Measurements from ENCODE around the gene PEX11B. TPM values are rescaled to one million over a fixed set of nuclear protein-coding genes. Genes with fewer than 3 reads are reported as not detected.

The PEX11B gene
- total RNA-seq, 1 donor from 2014 or later: 24.4 TPM

GRCh38 chr1:145893306-145894055, 25.0 kb downstream of the PEX11B start:
- Histone ChIP-seq H3K36me3 (no peaks in the 10 kb centered on the region), H3K4me3 (no peak overlapping the region), H3K27me3 (ENCODE audit: low read depth) (no peaks in the 10 kb centered on the region), H3K4me1 (peaks cover 40% of the 10 kb centered on the region), H3K9me3 (replicated peaks) (no peaks in the 10 kb centered on the region), H3K27ac (replicated peaks) (peak overlapping the region; percentile 87)
- no peak for TF ChIP-seq CTCF (IDR thresholded peaks at IDR 0.05; ENCODE audit: borderline replicate concordance)
- no peak for DNase-seq
- intact Hi-C loops (cut with micrococcal nuclease): loop anchor here (10.0 kb wide), 1 partner anchor 121 kb away; no protein-coding TSS in a partner anchor

- H3K27ac ChIP-seq (replicated peaks): peak overlapping the region; percentile 87
- no peaks in the 10 kb centered on the region for H3K9me3 ChIP-seq (replicated peaks)
- no peak for TF ChIP-seq CTCF (IDR thresholded peaks at IDR 0.05; ENCODE audit: borderline replicate concordance)
- peak overlapping the region; percentile 42 for H3K4me3 ChIP-seq
- no peaks in the 10 kb centered on the region for H3K36me3 ChIP-seq
- intact Hi-C loops (cut with micrococcal nuclease): loop anchor here (10.0 kb wide), 1 partner anchor 122 kb away; no protein-coding TSS in a partner anchor
- peaks cover 40% of the 10 kb centered on the region for H3K4me1 ChIP-seq
- DNase-seq: no peak
- no peaks in the 10 kb centered on the region for H3K27me3 ChIP-seq (ENCODE audit: low read depth)
Observed at GRCh38 chr1:145892486-145893087, 25.9 kb downstream of the PEX11B start.

- Histone ChIP-seq H3K4me3 (peak overlapping the region; percentile 42), H3K27ac (replicated peaks) (peak overlapping the region; percentile 87), H3K4me1 (peaks cover 48% of the 10 kb centered on the region), H3K9me3 (replicated peaks) (no peaks in the 10 kb centered on the region), H3K36me3 (no peaks in the 10 kb centered on the region), H3K27me3 (ENCODE audit: low read depth) (no peaks in the 10 kb centered on the region)
- TF ChIP-seq CTCF (IDR thresholded peaks at IDR 0.05; ENCODE audit: borderline replicate concordance): peak; percentile 98
- intact Hi-C loops (cut with micrococcal nuclease): loop anchor here (10.0 kb wide), 1 partner anchor 123 kb away; no protein-coding TSS in a partner anchor
- DNase-seq: peak; percentile 89
Observed at GRCh38 chr1:145891587-145892485, 26.7 kb downstream of the PEX11B start.

GRCh38 chr1:145891143-145891542, 27.4 kb downstream of the PEX11B start:
- no peaks in the 10 kb centered on the region for H3K36me3 ChIP-seq
- no peaks in the 10 kb centered on the region for H3K9me3 ChIP-seq (replicated peaks)

More at GRCh38 chr1:145891143-145891542, 27.4 kb downstream of the PEX11B start:
- no peak for DNase-seq
- intact Hi-C loops (cut with micrococcal nuclease): loop anchor here (10.0 kb wide), 1 partner anchor 124 kb away; no protein-coding TSS in a partner anchor
- peak overlapping the region; percentile 42 for H3K4me3 ChIP-seq
- peak overlapping the region; percentile 87 for H3K27ac ChIP-seq (replicated peaks)
- TF ChIP-seq CTCF (IDR thresholded peaks at IDR 0.05; ENCODE audit: borderline replicate concordance): no peak
- H3K4me1 ChIP-seq: peaks cover 53% of the 10 kb centered on the region
- H3K27me3 ChIP-seq (ENCODE audit: low read depth): no peaks in the 10 kb centered on the region

Data from left ventricle myocardium inferior (tissue), 1 donor.